GM23338 (cell line): ENCODE results near the gene SLFN12L. TPM values are rescaled to one million over a fixed set of nuclear protein-coding genes. Genes with fewer than 3 reads are reported as not detected.

Experiments used
- ATAC-seq: fragments of 200-7000 bp; cut with Tn5 transposase; 3 replicates; pipeline ENCODE4 v1.9.1; 2020
- DNase-seq: peaks from one replicate; pipeline ENCODE4 v3.0.0-alpha.2; 2015; ENCODE audit warnings: low spot score
- H2AFZ ChIP-seq: fragments of 200-600 bp; sonication (generic); 2 replicates; pipeline ENCODE4 v1.8.0; 2016; ENCODE audit warnings: antibody characterized with exemption, mild to moderate bottlenecking, moderate library complexity
- H3F3A ChIP-seq: fragments of 200-600 bp; sonication (generic); replicated peaks from 2 replicates; pipeline ENCODE4 v1.8.0; 2017; ENCODE audit warnings: antibody characterized with exemption, mixed run types, low read depth
- H3K27ac ChIP-seq: fragments of 200-600 bp; sonication (generic); 2 replicates; pipeline ENCODE4 v1.6.1; 2016; ENCODE audit warnings: low read depth
- H3K27me3 ChIP-seq: fragments of 200-600 bp; sonication (generic); 2 replicates; pipeline ENCODE4 v1.8.0; 2016; ENCODE audit warnings: mild to moderate bottlenecking, mixed run types, moderate library complexity; ENCODE audit not compliant: insufficient read depth
- H3K36me3 ChIP-seq: fragments of 200-600 bp; sonication (generic); 2 replicates; pipeline ENCODE4 v1.8.0; 2016; ENCODE audit warnings: mild to moderate bottlenecking; ENCODE audit not compliant: insufficient read depth
- H3K4me1 ChIP-seq: fragments of 200-600 bp; sonication (generic); 2 replicates; pipeline ENCODE4 v1.8.0; 2016; ENCODE audit warnings: mild to moderate bottlenecking, moderate library complexity; ENCODE audit not compliant: insufficient read depth
- H3K4me2 ChIP-seq: fragments of 200-600 bp; sonication (generic); 2 replicates; pipeline ENCODE4 v1.7.1; 2017; ENCODE audit warnings: mixed run types
- H3K4me3 ChIP-seq: fragments of 200-600 bp; sonication (generic); 2 replicates; pipeline ENCODE4 v1.6.1; 2016; ENCODE audit warnings: mixed run types
- H3K79me2 ChIP-seq: fragments of 200-600 bp; sonication (generic); replicated peaks from 2 replicates; pipeline ENCODE4 v1.8.0; 2017; ENCODE audit warnings: mild to moderate bottlenecking; ENCODE audit not compliant: insufficient read depth
- H3K9me2 ChIP-seq: fragments of 200-600 bp; sonication (generic); 2 replicates; pipeline ENCODE4 v1.8.0; 2017; ENCODE audit not compliant: insufficient read depth
- H4K20me1 ChIP-seq: fragments of 200-600 bp; sonication (generic); replicated peaks from 2 replicates; pipeline ENCODE4 v1.8.0; 2017; ENCODE audit warnings: mild to moderate bottlenecking; ENCODE audit not compliant: insufficient read depth
- H3K27ac Mint-ChIP-seq: 2 replicates; pipeline ENCODE4 v1.8.0; 2020; ENCODE audit warnings: inconsistent platforms, mild to moderate bottlenecking, moderate library complexity, mixed read lengths
- H3K27me3 Mint-ChIP-seq: 3 replicates; pipeline ENCODE4 v1.8.0; 2022; ENCODE audit warnings: low read depth, mild to moderate bottlenecking, moderate library complexity, mixed read lengths, inconsistent platforms; ENCODE audit not compliant: insufficient read depth, poor library complexity
- H3K36me3 Mint-ChIP-seq: 3 replicates; pipeline ENCODE4 v1.8.0; 2021; ENCODE audit warnings: low read depth, mild to moderate bottlenecking, inconsistent platforms, moderate library complexity, mixed read lengths
- H3K4me1 Mint-ChIP-seq: 3 replicates; pipeline ENCODE4 v1.8.0; 2020; ENCODE audit warnings: mild to moderate bottlenecking, inconsistent platforms, mixed read lengths
- H3K4me3 Mint-ChIP-seq: 3 replicates; pipeline ENCODE4 v1.8.0; 2021; ENCODE audit warnings: moderate library complexity, mild to moderate bottlenecking, inconsistent platforms, mixed read lengths
- H3K9me3 Mint-ChIP-seq: 3 replicates; pipeline ENCODE4 v1.8.0; 2020; ENCODE audit warnings: moderate library complexity, mild to moderate bottlenecking, inconsistent platforms, mixed read lengths
- CREB1 ChIP-seq: fragments of 250-450 bp; sonication (Bioruptor Pico); IDR thresholded peaks from 2 replicates; pipeline ENCODE4 v1.5.0; 2020; ENCODE audit warnings: low read depth, mild to moderate bottlenecking, moderate library complexity
- CTCF ChIP-seq, 2 experiments: fragments of 200-600 bp in 1 of 2; sonication (generic) in 1 of 2; conservative IDR thresholded peaks; 2 replicates each; pipeline versions ENCODE4 v1.5.1 to v1.6.1; 2016 to 2017; ENCODE audit warnings: antibody characterized with exemption in 2 of 2, low read depth in 2 of 2, mild to moderate bottlenecking in 2 of 2, moderate library complexity in 1 of 2
- ETS1 ChIP-seq: IDR thresholded peaks from 2 replicates; pipeline ENCODE4 v1.6.1; 2016; ENCODE audit warnings: antibody characterized with exemption
- EZH2 ChIP-seq: fragments of 200-600 bp; sonication (generic); IDR thresholded peaks from one replicate; pipeline ENCODE4 v1.8.0; 2017; ENCODE audit warnings: antibody characterized with exemption, mild to moderate bottlenecking, low read depth; ENCODE audit not compliant: unreplicated experiment
- EZH2phosphoT487 ChIP-seq: fragments of 200-600 bp; sonication (generic); IDR thresholded peaks from one replicate; pipeline ENCODE4 v1.8.1; 2018; ENCODE audit warnings: antibody characterized with exemption; ENCODE audit not compliant: unreplicated experiment
- JUNB ChIP-seq: IDR thresholded peaks from one replicate; pipeline ENCODE4 v1.6.1; 2016; ENCODE audit warnings: antibody characterized with exemption; ENCODE audit not compliant: unreplicated experiment
- NANOG ChIP-seq: IDR thresholded peaks from 2 replicates; pipeline ENCODE4 v1.6.1; 2016; ENCODE audit warnings: antibody characterized with exemption, borderline replicate concordance
- POLR2AphosphoS5 ChIP-seq: IDR thresholded peaks from 2 replicates; pipeline ENCODE4 v1.6.1; 2016; ENCODE audit warnings: antibody characterized with exemption, low read depth
- REST ChIP-seq: IDR thresholded peaks from one replicate; pipeline ENCODE4 v1.6.1; 2018; ENCODE audit warnings: antibody characterized with exemption; ENCODE audit not compliant: unreplicated experiment
- STAT1 ChIP-seq: IDR thresholded peaks from one replicate; pipeline ENCODE4 v1.6.1; 2016; ENCODE audit warnings: antibody characterized with exemption; ENCODE audit not compliant: unreplicated experiment
- ZNF114 ChIP-seq: fragments of 250-450 bp; sonication (Bioruptor Pico); IDR thresholded peaks from 2 replicates; pipeline ENCODE4 v1.5.0; 2020; ENCODE audit warnings: mild to moderate bottlenecking, moderate library complexity
- ZNF331 ChIP-seq: fragments of 250-450 bp; sonication (Bioruptor Pico); IDR thresholded peaks from 2 replicates; pipeline ENCODE4 v1.5.0; 2020; ENCODE audit warnings: low read depth, mild to moderate bottlenecking, moderate library complexity
- ZNF462 ChIP-seq: fragments of 250-450 bp; sonication (Bioruptor Pico); IDR thresholded peaks from 2 replicates; pipeline ENCODE4 v1.5.0; 2020; ENCODE audit warnings: mild to moderate bottlenecking, moderate library complexity
- polyA plus RNA-seq: library from polyadenylated mRNA; unstranded; fragments of >200 nt; fragmentation: Nextera tagmentation; extraction: Ambion mirVana; gene quantifications from 2 replicates; pipeline ENCODE4 v1.2.1, GENCODE V29; 2016
- total RNA-seq: library from RNA; depleted of rRNA; stranded (reverse); fragments of >200 nt; shearing (Covaris generic); gene quantifications from 2 replicates; pipeline ENCODE4 v1.2.3, GENCODE V29; 2014

The SLFN12L gene
- total and polyA plus RNA-seq, 2 experiments from 2014 or later, result not detected

- H3K9me3 Mint-ChIP-seq, result no peaks in the 10 kb centered on the region
- peaks cover 4% of the 10 kb centered on the region; the same call in 2 of the 3 replicates for H3K4me1 Mint-ChIP-seq
- H3K4me2 ChIP-seq, result no peak overlapping the region
- DNase-seq, result no peak
- no peaks in the 10 kb centered on the region for H3K4me1 ChIP-seq
- H4K20me1 ChIP-seq, result no peaks in the 10 kb centered on the region
- peaks cover 13% of the 10 kb centered on the region; the same call in 1 of the 2 replicates for H3K27me3 ChIP-seq
- H3K27ac Mint-ChIP-seq, result no peak overlapping the region
- 0 out of 2 replicates have a peak overlapping the region, but pooled peaks have one; percentile 8 for H2AFZ ChIP-seq
- H3K79me2 ChIP-seq, result no peaks in the 10 kb centered on the region
- H3K36me3 ChIP-seq, result no peaks in the 10 kb centered on the region
- H3K4me3 Mint-ChIP-seq, result no peak overlapping the region
- TF ChIP-seq CREB1 (CRISPR knock-in tag) (no peak), ZNF462 (CRISPR knock-in tag) (no peak), POLR2AphosphoS5 (no peak), ZNF331 (no peak), EZH2phosphoT487 (no peak), NANOG (no peak), JUNB (no peak), ZNF114 (CRISPR knock-in tag) (no peak), CTCF (conservative IDR thresholded peaks at IDR 0.05; ENCODE audit: low read depth in 2 of 2) (no peak), REST (no peak), EZH2 (no peak), STAT1 (no peak), ETS1 (no peak)
- H3F3A ChIP-seq, result no peaks in the 10 kb centered on the region
- no peaks in the 10 kb centered on the region for H3K9me2 ChIP-seq
- H3K4me3 ChIP-seq, result no peak overlapping the region
- ATAC-seq, result no peak
- H3K36me3 Mint-ChIP-seq, result no peaks in the 10 kb centered on the region
- H3K27ac ChIP-seq, result no peak overlapping the region
- H3K27me3 Mint-ChIP-seq, result no peaks in the 10 kb centered on the region
Observed at GRCh38 chr17:35546487-35546886, 9.0 kb upstream of the SLFN12L start.
